Testis (tissue), 2 donors: ENCODE measurements around the gene TBC1D13.

ENCODE experiments used
- CTCF ChIP-seq, 3 experiments: fragments of 450-650 bp in 2 of 3; fragments of 200-600 bp in 1 of 3; sonication (generic) in 1 of 3; IDR thresholded peaks; one replicate each; pipeline ENCODE4 v1.5.1; 2016 to 2019; ENCODE audit warnings: antibody characterized with exemption in 3 of 3, mild to moderate bottlenecking in 2 of 3, moderate library complexity in 1 of 3
- POLR2A ChIP-seq: fragments of 450-650 bp; IDR thresholded peaks from one replicate; pipeline ENCODE4 v1.6.1; 2017; ENCODE audit warnings: antibody characterized with exemption, mild to moderate bottlenecking, moderate library complexity

- TF ChIP-seq POLR2A (no peak), CTCF (IDR thresholded peaks at IDR 0.05) (no peak)
Measured at GRCh38 chr9:128782669-128783068, 4.4 kb upstream of the TBC1D13 start.
